ENCODE results near the gene RC3H1. TPM values are rescaled to one million over a fixed set of nuclear protein-coding genes. Genes with fewer than 3 reads are reported as not detected.

The RC3H1 gene
- total RNA-seq, 1 donor from 2014 or later = 39.4 TPM

GRCh38 chr1:174036204-174036603, 14.0 kb upstream of the RC3H1 start:
- DNase-seq (ENCODE audit: extremely low spot score, unreplicated experiment) = no peak
- Mint-ChIP-seq H3K36me3 (no peaks in the 10 kb centered on the region), H3K4me1 (ENCODE audit: unreplicated experiment) (peaks cover 9% of the 10 kb centered on the region), H3K9me3 (no peaks in the 10 kb centered on the region), H3K4me3 (no peak overlapping the region), H3K27me3 (no peaks in the 10 kb centered on the region), H3K27ac (no peak overlapping the region)
- TF ChIP-seq CTCF (conservative IDR thresholded peaks at IDR 0.05) = no peak

GRCh38 chr1:174032671-174033222, 10.6 kb upstream of the RC3H1 start:
- no peaks in the 10 kb centered on the region for H3K4me1 Mint-ChIP-seq (ENCODE audit: unreplicated experiment)
- H3K36me3 Mint-ChIP-seq = no peaks in the 10 kb centered on the region
- H3K27ac Mint-ChIP-seq = no peak overlapping the region
- no peaks in the 10 kb centered on the region for H3K9me3 Mint-ChIP-seq
- DNase-seq (ENCODE audit: extremely low spot score, unreplicated experiment) = no peak
- no peak overlapping the region for H3K4me3 Mint-ChIP-seq
- H3K27me3 Mint-ChIP-seq = no peaks in the 10 kb centered on the region
- TF ChIP-seq CTCF (conservative IDR thresholded peaks at IDR 0.05) = no peak

GRCh38 chr1:174031099-174031498, 8.9 kb upstream of the RC3H1 start:
- no peak overlapping the region for H3K27ac Mint-ChIP-seq
- no peaks in the 10 kb centered on the region for H3K27me3 Mint-ChIP-seq
- H3K9me3 Mint-ChIP-seq = no peaks in the 10 kb centered on the region
- no peaks in the 10 kb centered on the region for H3K36me3 Mint-ChIP-seq
- no peak for DNase-seq (ENCODE audit: extremely low spot score, unreplicated experiment)
- H3K4me3 Mint-ChIP-seq = no peak overlapping the region
- TF ChIP-seq CTCF (conservative IDR thresholded peaks at IDR 0.05) = no peak
- H3K4me1 Mint-ChIP-seq (ENCODE audit: unreplicated experiment) = no peaks in the 10 kb centered on the region

GRCh38 chr1:174028495-174028894, 6.3 kb upstream of the RC3H1 start:
- TF ChIP-seq CTCF (conservative IDR thresholded peaks at IDR 0.05) = no peak
- no peak for DNase-seq (ENCODE audit: extremely low spot score, unreplicated experiment)
- H3K9me3 Mint-ChIP-seq = no peaks in the 10 kb centered on the region
- H3K36me3 Mint-ChIP-seq = no peaks in the 10 kb centered on the region
- peaks cover 3% of the 10 kb centered on the region for H3K4me1 Mint-ChIP-seq (ENCODE audit: unreplicated experiment)
- no peak overlapping the region for H3K4me3 Mint-ChIP-seq
- no peak overlapping the region for H3K27ac Mint-ChIP-seq
- no peaks in the 10 kb centered on the region for H3K27me3 Mint-ChIP-seq

GRCh38 chr1:174023440-174023839, 1.3 kb upstream of the RC3H1 start:
- H3K4me3 Mint-ChIP-seq = peak overlapping the region; percentile 98
- H3K9me3 Mint-ChIP-seq = no peaks in the 10 kb centered on the region
- peak overlapping the region; percentile 99 for H3K27ac Mint-ChIP-seq
- no peak for DNase-seq (ENCODE audit: extremely low spot score, unreplicated experiment)
- peaks cover 4% of the 10 kb centered on the region for H3K36me3 Mint-ChIP-seq
- no peak for TF ChIP-seq CTCF (conservative IDR thresholded peaks at IDR 0.05)
- H3K4me1 Mint-ChIP-seq (ENCODE audit: unreplicated experiment) = peaks cover 21% of the 10 kb centered on the region
- H3K27me3 Mint-ChIP-seq = no peaks in the 10 kb centered on the region

GRCh38 chr1:174022976-174023277, 770 bp upstream of the RC3H1 start:
- Mint-ChIP-seq H3K27ac (peak overlapping the region; percentile 99), H3K27me3 (no peaks in the 10 kb centered on the region), H3K4me1 (ENCODE audit: unreplicated experiment) (peaks cover 21% of the 10 kb centered on the region), H3K36me3 (peaks cover 4% of the 10 kb centered on the region), H3K4me3 (peak overlapping the region; percentile 98), H3K9me3 (no peaks in the 10 kb centered on the region)
- no peak for DNase-seq (ENCODE audit: extremely low spot score, unreplicated experiment)
- TF ChIP-seq CTCF (conservative IDR thresholded peaks at IDR 0.05) = no peak
